Measurements from ENCODE around the gene VSIR. TPM values are rescaled to one million over a fixed set of nuclear protein-coding genes. Genes with fewer than 3 reads are reported as not detected.

VSIR gene
- polyA plus RNA-seq, 1 of the 3 experiments (the other 2 are of a cell fraction): 11.3 TPM

DNA sequence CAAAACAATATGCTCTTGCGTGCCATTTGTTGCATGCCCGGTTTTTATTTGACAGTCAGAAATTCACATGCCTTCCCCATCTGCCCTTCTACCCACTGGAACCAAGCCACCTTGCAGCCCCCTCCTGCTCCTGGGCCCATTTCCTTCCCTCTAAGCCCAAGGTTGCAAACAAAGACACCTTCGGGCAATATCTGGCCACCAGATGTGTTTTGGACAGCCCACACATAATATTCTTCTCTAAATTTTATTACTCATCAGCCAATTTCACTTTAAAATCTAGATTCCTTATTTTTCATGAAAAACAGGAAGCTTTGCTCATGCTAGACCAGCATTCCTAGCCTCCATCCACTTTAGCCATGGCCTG lies 35.5 kb downstream of the VSIR start:
- peak overlapping the region in 1 of 2 experiments; percentile 56; a peak in 2 of 4 replicates for H3K27ac ChIP-seq (ENCODE audit: low read depth in 2 of 2, low read length in 1 of 2)
- no peaks in the 10 kb centered on the region for H3K36me3 ChIP-seq (replicated peaks in 1 of 2; ENCODE audit: control insufficient read depth in 1 of 2, insufficient read depth in 2 of 2, low read length in 1 of 2)
- peaks cover 0 to 32% of the 10 kb centered on the region in 2 experiments; a peak in 1 of 4 replicates for H3K4me1 ChIP-seq (ENCODE audit: control insufficient read depth in 1 of 2, insufficient read depth in 2 of 2, low read depth in 1 of 2, low read length in 1 of 2)
- no peaks in the 10 kb centered on the region for H3K9me3 ChIP-seq
- no peak overlapping the region for H3K9ac ChIP-seq
- TF ChIP-seq RAD21 (IDR thresholded peaks at IDR 0.05; ENCODE audit: low read length) (no peak), JUND (IDR thresholded peaks at IDR 0.05) (no peak), CTCF (IDR thresholded peaks at IDR 0.05) (no peak), CHD2 (IDR thresholded peaks at IDR 0.05; ENCODE audit: low read length, partially characterized antibody) (no peak), TCF12 (IDR thresholded peaks at IDR 0.05) (peak; percentile 56), REST (IDR thresholded peaks at IDR 0.05; ENCODE audit: low read depth, low read length) (no peak), PBX3 (IDR thresholded peaks at IDR 0.05) (no peak), MXI1 (IDR thresholded peaks at IDR 0.05; ENCODE audit: low read depth, low read length) (peak; percentile 70; the same call in 1 of the 2 replicates)
- TF ChIP-seq, protein P1, sequence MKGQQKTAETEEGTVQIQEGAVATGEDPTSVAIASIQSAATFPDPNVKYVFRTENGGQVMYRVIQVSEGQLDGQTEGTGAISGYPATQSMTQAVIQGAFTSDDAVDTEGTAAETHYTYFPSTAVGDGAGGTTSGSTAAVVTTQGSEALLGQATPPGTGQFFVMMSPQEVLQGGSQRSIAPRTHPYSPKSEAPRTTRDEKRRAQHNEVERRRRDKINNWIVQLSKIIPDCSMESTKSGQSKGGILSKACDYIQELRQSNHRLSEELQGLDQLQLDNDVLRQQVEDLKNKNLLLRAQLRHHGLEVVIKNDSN (IDR thresholded peaks at IDR 0.05; ENCODE audit: borderline replicate concordance, low read depth): no peak
- H3K4me2 ChIP-seq: no peak overlapping the region
- H4K20me1 ChIP-seq (ENCODE audit: insufficient read depth): no peaks in the 10 kb centered on the region
- H3K9me2 ChIP-seq: no peaks in the 10 kb centered on the region
- no peaks in the 10 kb centered on the region for H3F3A ChIP-seq (replicated peaks; ENCODE audit: insufficient read depth)
- POLR2A ChIA-PET: no interaction called here
- H3K27me3 ChIP-seq (ENCODE audit: insufficient read depth): no peaks in the 10 kb centered on the region; the same call in 1 of the 2 replicates
- 31% methylated on average over 2 of the region's 3 CpGs for WGBS (ENCODE audit: low lambda C conversion rate)
- DNase-seq: peak; percentile 65
- no peak overlapping the region for H3K4me3 ChIP-seq (ENCODE audit: low read depth in 2 of 2, low read length in 1 of 2)
- no peaks in the 10 kb centered on the region for H3K79me2 ChIP-seq (ENCODE audit: insufficient read depth)
- CTCF ChIA-PET: interaction anchor here (0.7 to 1.5 kb wide), 5 partner anchors 11 to 158 kb away, joined by 3 read pairs; partner anchors contain the start of gene VSIR
- no peak overlapping the region for H2AFZ ChIP-seq (ENCODE audit: low read depth)
